Measurements from ENCODE around the gene LIN52.

LIN52 gene

DNA sequence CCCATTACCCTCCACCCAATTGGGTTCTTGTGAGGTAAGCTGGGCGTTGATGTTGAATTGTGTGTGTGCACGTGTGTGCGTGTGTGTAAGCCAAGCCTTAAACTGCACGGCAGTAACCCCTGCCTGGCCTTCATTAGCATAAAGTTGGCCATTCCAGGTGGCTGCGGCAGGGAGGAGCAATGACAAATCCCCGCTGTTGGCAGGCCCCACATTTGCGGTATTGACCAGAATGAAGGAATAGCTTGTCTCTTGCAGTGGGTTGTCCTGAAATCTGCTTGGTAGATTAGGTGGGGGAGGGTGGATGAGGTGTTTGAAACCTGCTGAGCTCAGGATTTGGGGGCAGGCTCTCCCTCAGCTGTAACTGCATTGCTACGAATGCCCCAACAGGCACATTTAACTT, 161.8 kb downstream of the LIN52 start:
- ATAC-seq: no peak
- Mint-ChIP-seq H3K36me3 (no peaks in the 10 kb centered on the region), H3K9me3 (no peaks in the 10 kb centered on the region), H3K27me3 (peaks cover 61% of the 10 kb centered on the region), H3K4me3 (no peak overlapping the region), H3K4me1 (peaks cover 21% of the 10 kb centered on the region), H3K27ac (no peak overlapping the region)

DNA sequence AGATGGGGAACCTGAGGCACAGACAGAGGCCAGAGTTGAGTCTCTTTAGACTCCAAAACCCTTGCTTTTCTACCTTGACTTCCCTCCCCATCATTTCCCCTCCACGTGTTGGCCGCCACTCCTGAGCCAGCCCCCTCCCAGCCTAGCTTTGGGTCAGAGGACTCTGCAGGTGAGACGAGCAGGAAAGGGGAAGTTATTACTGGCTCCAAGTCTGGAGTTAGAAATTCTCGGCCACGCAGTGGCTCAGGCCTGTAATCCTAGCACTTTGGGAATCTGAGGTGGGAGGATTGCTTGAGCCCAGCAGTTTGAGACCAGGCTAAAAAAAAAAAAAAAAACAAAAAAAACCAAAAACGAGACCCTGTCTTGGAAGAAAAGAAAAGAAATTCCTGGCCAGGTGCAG, 163.3 kb downstream of the LIN52 start:
- Mint-ChIP-seq H3K4me1 (peaks cover 10% of the 10 kb centered on the region), H3K27ac (no peak overlapping the region), H3K36me3 (no peaks in the 10 kb centered on the region), H3K27me3 (peaks cover 54% of the 10 kb centered on the region), H3K9me3 (no peaks in the 10 kb centered on the region), H3K4me3 (no peak overlapping the region)
- ATAC-seq: no peak

DNA sequence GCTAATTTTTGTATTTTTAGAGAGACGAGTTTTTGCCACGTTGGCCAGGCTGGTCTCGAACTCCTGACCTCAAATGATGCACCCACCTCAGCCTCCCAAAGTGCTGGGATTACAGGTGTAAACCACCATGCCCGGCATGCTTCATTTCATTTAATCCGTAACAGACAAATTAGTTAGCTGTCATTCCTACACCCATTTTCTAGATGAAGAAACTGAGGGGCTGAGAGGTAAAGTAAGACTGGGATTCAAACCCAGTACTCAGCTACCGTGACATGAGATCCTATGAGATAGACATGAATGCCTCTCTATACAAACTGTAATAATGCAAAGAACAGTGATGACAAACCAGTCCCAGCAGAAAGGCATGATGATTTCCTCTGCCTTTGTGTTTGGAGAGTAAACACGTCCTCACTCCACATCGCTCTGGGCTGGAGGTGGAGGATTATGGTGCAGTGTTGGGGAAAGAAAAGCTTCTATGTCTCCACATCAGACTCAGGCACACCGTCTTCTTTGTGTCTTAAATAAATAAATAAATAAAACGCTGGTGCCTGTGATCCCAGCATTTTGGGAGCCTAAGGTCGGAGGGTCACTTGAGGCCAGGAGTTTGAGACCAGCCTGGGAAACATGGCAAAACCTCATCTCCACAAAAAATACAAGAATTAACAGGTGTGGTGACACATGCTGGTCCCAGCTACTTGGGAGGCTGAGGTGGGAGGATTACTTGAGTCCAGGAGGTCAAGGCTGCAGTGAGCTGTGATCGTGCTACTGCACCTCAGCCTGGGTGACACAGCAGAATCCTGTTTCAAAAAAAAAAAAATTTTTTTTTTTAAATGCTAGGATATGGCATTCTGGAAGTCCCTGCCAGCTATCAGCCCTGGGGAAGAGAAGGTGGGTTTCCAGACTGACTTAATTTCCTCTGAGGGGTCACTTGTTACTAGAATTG, 164.9 kb downstream of the LIN52 start:
- H3K27ac Mint-ChIP-seq: no peak overlapping the region
- peaks cover 6% of the 10 kb centered on the region for H3K4me1 Mint-ChIP-seq
- H3K4me3 Mint-ChIP-seq: no peak overlapping the region
- no peaks in the 10 kb centered on the region for H3K36me3 Mint-ChIP-seq
- no peak for ATAC-seq
- H3K27me3 Mint-ChIP-seq: peaks cover 37% of the 10 kb centered on the region
- no peaks in the 10 kb centered on the region for H3K9me3 Mint-ChIP-seq
